Measurements from ENCODE around the gene C1QTNF2. TPM values are rescaled to one million over a fixed set of nuclear protein-coding genes. Genes with fewer than 3 reads are reported as not detected.

The C1QTNF2 gene
- polyA plus RNA-seq, 1 donor from 2014 or later: 0.09 TPM

- Histone ChIP-seq H3K4me3 (ENCODE audit: low read length) (no peak overlapping the region), H3K27me3 (ENCODE audit: insufficient read depth, low read depth, low read length) (no peaks in the 10 kb centered on the region), H3K9ac (ENCODE audit: low read length) (no peak overlapping the region), H3K36me3 (ENCODE audit: insufficient read depth, low read length) (no peaks in the 10 kb centered on the region), H3F3A (ENCODE audit: insufficient read depth, low read length, poor library complexity, severe bottlenecking) (no peaks in the 10 kb centered on the region), H3K9me3 (ENCODE audit: low read length) (peaks cover 5% of the 10 kb centered on the region), H3K27ac (ENCODE audit: low read length) (no peak overlapping the region), H3K4me2 (ENCODE audit: low read length) (no peak overlapping the region), H3K79me2 (replicated peaks; ENCODE audit: insufficient read depth, low read length) (no peaks in the 10 kb centered on the region), H2AFZ (ENCODE audit: low read depth, low read length) (no peak overlapping the region), H4K20me1 (ENCODE audit: insufficient read depth) (no peaks in the 10 kb centered on the region), H3K9me2 (ENCODE audit: insufficient read depth, low read length) (no peaks in the 10 kb centered on the region)
- TF ChIP-seq RAD21 (conservative IDR thresholded peaks at IDR 0.05) (no peak), EP300 (conservative IDR thresholded peaks at IDR 0.05; ENCODE audit: poor library complexity, severe bottlenecking) (no peak), EZH2 (IDR thresholded peaks at IDR 0.05; ENCODE audit: borderline replicate concordance, insufficient read depth, low read length, poor library complexity, severe bottlenecking) (no peak), MXI1 (conservative IDR thresholded peaks at IDR 0.05; ENCODE audit: poor library complexity, severe bottlenecking) (no peak), TAF1 (IDR thresholded peaks at IDR 0.05; ENCODE audit: low read depth) (no peak), POLR2AphosphoS5 (IDR thresholded peaks at IDR 0.05) (no peak), SMC3 (conservative IDR thresholded peaks at IDR 0.05; ENCODE audit: poor library complexity) (no peak)
- TF ChIP-seq, protein P1, sequence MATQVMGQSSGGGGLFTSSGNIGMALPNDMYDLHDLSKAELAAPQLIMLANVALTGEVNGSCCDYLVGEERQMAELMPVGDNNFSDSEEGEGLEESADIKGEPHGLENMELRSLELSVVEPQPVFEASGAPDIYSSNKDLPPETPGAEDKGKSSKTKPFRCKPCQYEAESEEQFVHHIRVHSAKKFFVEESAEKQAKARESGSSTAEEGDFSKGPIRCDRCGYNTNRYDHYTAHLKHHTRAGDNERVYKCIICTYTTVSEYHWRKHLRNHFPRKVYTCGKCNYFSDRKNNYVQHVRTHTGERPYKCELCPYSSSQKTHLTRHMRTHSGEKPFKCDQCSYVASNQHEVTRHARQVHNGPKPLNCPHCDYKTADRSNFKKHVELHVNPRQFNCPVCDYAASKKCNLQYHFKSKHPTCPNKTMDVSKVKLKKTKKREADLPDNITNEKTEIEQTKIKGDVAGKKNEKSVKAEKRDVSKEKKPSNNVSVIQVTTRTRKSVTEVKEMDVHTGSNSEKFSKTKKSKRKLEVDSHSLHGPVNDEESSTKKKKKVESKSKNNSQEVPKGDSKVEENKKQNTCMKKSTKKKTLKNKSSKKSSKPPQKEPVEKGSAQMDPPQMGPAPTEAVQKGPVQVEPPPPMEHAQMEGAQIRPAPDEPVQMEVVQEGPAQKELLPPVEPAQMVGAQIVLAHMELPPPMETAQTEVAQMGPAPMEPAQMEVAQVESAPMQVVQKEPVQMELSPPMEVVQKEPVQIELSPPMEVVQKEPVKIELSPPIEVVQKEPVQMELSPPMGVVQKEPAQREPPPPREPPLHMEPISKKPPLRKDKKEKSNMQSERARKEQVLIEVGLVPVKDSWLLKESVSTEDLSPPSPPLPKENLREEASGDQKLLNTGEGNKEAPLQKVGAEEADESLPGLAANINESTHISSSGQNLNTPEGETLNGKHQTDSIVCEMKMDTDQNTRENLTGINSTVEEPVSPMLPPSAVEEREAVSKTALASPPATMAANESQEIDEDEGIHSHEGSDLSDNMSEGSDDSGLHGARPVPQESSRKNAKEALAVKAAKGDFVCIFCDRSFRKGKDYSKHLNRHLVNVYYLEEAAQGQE (IDR thresholded peaks at IDR 0.05; ENCODE audit: borderline replicate concordance): no peak
- TF ChIP-seq, protein P2, sequence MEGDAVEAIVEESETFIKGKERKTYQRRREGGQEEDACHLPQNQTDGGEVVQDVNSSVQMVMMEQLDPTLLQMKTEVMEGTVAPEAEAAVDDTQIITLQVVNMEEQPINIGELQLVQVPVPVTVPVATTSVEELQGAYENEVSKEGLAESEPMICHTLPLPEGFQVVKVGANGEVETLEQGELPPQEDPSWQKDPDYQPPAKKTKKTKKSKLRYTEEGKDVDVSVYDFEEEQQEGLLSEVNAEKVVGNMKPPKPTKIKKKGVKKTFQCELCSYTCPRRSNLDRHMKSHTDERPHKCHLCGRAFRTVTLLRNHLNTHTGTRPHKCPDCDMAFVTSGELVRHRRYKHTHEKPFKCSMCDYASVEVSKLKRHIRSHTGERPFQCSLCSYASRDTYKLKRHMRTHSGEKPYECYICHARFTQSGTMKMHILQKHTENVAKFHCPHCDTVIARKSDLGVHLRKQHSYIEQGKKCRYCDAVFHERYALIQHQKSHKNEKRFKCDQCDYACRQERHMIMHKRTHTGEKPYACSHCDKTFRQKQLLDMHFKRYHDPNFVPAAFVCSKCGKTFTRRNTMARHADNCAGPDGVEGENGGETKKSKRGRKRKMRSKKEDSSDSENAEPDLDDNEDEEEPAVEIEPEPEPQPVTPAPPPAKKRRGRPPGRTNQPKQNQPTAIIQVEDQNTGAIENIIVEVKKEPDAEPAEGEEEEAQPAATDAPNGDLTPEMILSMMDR (IDR thresholded peaks at IDR 0.05; ENCODE audit: poor library complexity, severe bottlenecking): no peak
These were observed 11.9 kb upstream of the C1QTNF2 start for GRCh38 chr5:160382346-160382745.

GRCh38 chr5:160380041-160380440, 9.6 kb upstream of the C1QTNF2 start:
- H4K20me1 ChIP-seq (ENCODE audit: insufficient read depth): no peaks in the 10 kb centered on the region

More at GRCh38 chr5:160380041-160380440, 9.6 kb upstream of the C1QTNF2 start:
- H3F3A ChIP-seq (ENCODE audit: insufficient read depth, low read length, poor library complexity, severe bottlenecking): no peaks in the 10 kb centered on the region
- H3K79me2 ChIP-seq (replicated peaks; ENCODE audit: insufficient read depth, low read length): no peaks in the 10 kb centered on the region
- H3K9ac ChIP-seq (ENCODE audit: low read length): no peak overlapping the region
- H3K9me2 ChIP-seq (ENCODE audit: insufficient read depth, low read length): no peaks in the 10 kb centered on the region
- no peak overlapping the region for H3K4me3 ChIP-seq (ENCODE audit: low read length)
- no peaks in the 10 kb centered on the region for H3K27me3 ChIP-seq (ENCODE audit: insufficient read depth, low read depth, low read length)
- H3K4me2 ChIP-seq (ENCODE audit: low read length): no peak overlapping the region
- no peaks in the 10 kb centered on the region for H3K9me3 ChIP-seq (ENCODE audit: low read length)
- no peak overlapping the region for H3K27ac ChIP-seq (ENCODE audit: low read length)
- H3K36me3 ChIP-seq (ENCODE audit: insufficient read depth, low read length): no peaks in the 10 kb centered on the region
- H2AFZ ChIP-seq (ENCODE audit: low read depth, low read length): no peak overlapping the region
- TF ChIP-seq, protein P2 (IDR thresholded peaks at IDR 0.05; ENCODE audit: poor library complexity, severe bottlenecking): no peak
- no peak for TF ChIP-seq EP300 (conservative IDR thresholded peaks at IDR 0.05; ENCODE audit: poor library complexity, severe bottlenecking)
- TF ChIP-seq RAD21 (conservative IDR thresholded peaks at IDR 0.05): no peak
- no peak for TF ChIP-seq MXI1 (conservative IDR thresholded peaks at IDR 0.05; ENCODE audit: poor library complexity, severe bottlenecking)
- TF ChIP-seq TAF1 (IDR thresholded peaks at IDR 0.05; ENCODE audit: low read depth): no peak
- TF ChIP-seq SMC3 (conservative IDR thresholded peaks at IDR 0.05; ENCODE audit: poor library complexity): no peak
- TF ChIP-seq EZH2 (IDR thresholded peaks at IDR 0.05; ENCODE audit: borderline replicate concordance, insufficient read depth, low read length, poor library complexity, severe bottlenecking): no peak
- TF ChIP-seq, protein P1 (IDR thresholded peaks at IDR 0.05; ENCODE audit: borderline replicate concordance): no peak

Data from neural cell (in vitro differentiated cells).